DMS 273 treated with DMSO at 0.1 percent for 48 hours (cell line): Measurements from ENCODE around the gene ETFA.
A peak's percentile ranks its signal among the peaks of the same experiment; 100 is the strongest.

Source experiments
- DNase-seq: peaks from one replicate; lab custom pipeline; 2025; lab: John Stamatoyannopoulos, UW

The ETFA gene

DNA sequence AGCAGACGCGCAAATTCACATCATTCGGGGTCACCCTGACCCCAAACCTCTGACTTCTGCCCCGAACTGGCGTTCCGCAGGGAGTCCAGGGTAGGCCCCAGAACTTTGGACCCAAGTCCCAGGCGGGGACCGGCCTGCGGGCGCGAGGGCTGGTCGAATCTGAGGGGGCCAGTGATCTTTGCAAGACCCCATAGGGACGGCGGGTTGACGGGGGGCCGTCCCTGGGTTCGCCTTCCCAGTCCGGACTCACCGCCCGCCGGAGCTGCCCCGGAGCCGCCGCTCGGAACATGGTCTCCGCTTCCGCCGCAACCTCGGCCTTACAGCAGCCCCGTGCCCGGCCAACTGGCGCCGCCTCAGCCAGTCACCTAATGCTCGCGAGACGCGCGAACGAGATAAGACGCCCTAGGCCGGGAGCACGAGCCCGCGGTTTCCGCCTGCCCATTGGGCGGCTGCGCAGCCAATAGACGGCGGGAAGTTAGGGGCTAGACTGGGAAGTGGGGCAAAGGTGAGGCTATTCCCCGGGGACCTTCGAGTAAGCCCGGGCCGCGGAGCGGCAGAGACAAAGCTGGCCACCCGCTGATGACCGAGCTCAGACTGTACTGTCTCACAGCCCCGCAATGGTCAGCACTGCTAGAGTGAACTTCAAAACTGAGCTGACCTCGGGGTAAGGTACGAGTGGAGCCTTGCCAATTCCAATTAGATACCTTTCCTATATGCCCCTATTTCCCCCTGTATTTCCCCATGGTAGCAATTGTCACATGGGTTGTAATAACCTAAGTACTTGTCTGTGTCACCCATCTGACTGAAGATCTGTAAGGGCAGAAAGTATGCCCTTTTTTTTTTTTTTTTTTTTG lies at the start of gene ETFA:
Gene ETFA, minus strand, starts transcription at position 370 of the 854 bp plus-strand sequence. Its CDS starts 81 bp downstream, at position 289.
- DNase-seq = peak; percentile 79

DNA sequence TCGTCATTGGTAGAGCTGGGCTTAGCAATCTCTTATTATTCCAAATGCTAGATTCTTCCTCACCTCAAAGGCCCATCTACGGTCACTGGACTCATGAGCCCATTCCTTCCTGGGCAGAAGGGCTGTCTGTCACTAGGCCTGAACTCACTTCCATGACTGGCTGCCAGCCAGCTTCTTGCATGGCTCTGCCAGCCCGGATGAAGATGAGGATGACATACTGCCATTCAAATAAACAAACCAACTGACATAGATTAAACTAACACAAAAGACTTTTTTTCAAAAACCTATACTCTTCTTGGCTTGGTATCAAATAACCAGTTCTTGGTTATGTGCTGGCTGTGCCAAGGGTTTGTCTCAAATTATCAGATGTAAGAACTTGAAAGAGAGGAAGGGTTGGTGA lies 49.1 kb upstream of the ETFA start:
- DNase-seq = no peak

DNA sequence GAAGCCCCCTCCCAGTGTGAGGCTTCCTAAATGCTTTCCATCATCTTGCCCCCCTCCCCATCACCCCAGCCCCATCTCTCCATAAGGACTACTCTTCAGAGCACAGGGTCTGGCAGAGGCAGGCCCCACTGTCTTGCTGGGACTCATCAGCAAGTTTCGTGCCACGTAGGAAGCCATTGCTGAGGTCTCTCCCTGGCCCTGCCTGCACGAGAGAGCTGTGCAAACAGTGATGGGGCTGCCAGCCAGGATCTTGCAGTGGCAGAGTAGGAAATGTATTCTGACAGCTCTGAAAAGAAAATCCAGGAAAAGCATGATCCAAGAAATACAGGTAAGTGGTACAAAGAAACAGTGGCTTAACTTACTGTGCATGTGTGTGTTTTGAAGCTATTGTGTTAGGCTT lies 47.9 kb upstream of the ETFA start:
- no peak for DNase-seq

DNA sequence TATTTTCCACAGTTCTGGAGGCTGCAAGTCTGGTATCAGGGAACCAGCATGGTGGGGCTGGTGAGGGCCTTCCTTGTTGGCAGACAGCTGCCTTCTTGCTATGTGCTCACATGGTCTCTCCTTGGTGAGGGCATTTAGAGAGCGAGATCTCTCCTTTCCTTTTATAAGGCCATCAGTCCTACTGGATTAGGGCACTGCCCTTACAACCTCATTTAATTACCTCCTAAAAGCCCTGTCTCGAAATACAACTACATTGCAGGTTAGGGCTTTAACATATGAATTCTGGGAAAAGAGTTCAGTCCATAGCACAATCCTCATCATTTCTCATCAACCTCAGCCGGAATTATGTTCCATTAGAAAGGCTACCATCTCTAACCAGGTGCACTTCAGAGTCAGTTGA lies 47.2 kb upstream of the ETFA start:
- no peak for DNase-seq

DNA sequence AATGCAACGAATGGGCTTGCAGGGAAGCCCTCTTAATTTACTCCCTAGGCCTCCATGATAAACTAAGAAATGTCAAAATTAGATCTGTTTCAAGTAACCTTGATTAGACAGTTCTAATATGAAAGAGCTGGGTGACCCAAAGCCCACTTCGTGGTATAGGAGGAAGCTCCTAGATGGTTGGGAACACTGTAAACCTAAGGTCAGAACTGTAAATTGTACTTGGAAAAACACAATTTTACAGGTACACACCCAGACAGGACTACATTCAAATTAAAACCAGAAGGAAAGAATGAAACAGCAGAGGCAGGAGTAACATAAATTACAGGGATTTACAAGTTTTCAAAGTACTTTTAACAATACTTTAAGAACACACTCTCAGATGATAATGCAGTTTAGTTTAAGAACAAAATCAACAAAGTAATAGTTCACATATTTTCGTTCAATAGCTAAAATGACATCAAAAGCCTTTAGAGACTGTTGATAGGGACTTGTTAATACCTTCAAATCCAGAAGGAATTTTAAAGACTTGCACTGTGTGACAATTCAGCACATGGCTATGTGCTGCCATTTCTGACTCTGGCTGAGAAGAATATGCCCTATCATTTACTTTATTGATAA lies 43.7 kb upstream of the ETFA start:
- DNase-seq = no peak

DNA sequence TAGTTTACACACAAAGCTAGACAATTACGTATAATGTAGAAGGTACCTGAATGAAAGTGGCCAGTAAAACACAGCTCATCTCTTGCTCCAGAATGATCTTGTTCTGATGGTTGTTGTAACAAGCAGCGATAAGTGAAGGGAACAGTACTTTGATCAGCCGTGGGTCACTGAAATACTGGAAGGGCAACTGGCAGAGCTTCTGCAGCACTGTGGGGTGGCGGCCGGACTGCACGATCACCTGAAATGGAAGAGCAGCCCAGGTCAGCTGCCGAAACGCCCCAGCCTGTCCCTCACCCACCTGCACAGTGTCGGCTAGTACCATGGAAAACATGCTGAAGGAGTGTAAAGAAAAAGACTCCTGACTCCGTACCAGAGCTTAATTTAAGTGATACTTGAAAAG lies 42.6 kb upstream of the ETFA start:
- DNase-seq = no peak

DNA sequence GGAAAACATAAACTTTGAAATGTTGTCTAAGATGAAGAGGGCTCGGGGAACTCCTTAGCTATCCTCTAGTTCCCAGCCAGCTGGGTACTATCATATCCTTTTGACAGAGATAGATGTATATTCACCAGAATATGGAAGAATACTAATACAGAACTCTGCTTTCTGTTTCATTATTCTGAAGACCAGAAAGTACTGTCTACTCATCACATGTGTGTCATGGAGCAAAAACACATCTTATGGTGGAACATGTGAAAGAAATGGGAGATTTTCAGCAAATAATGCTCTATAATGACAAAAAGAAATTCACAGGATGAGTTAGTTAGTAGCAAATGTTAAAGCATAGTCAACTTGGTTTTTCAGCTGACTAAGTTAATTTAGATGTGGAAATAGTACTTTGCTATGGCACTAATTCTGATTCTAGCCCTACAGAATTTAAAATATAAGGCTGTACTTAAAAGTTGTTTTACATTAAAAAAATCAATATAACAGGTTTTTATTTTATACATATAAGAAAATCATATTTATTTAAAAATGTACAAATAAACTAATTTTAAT lies 41.8 kb upstream of the ETFA start:
- no peak for DNase-seq

DNA sequence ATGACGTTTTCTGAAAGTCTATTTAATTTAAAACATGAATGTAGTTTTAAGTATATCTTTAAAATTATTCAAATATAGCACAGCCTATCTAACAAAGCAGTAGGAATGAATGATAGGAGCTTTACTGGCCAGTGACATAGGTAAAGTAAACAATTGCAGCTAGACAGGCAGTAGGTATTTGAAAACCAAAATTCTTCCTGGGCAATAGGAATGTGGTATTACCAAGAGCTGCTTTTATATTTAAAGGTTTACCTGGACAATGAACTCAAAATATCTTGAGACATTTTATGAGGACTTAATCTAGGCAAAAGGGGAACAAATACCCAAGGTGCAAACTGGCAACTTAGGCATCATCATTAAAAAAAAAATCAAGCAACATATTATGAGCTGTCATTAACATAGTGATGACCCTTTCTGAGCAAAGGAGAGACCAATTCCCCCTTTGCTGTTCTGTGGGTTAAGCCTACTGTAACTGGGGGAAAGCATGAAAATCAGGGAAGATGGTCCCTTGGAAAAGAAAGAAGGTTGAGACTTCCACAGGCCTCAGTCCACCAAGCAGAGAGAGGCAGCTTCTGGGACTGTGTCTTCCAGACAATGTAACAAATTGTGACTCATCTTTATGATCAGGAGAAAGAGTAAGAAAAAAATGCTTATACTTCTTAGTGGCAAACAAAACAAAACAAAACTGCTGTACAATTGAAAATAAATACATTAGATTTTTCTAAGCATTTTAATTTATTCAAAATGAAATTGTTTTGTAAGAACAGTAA lies 38.2 kb upstream of the ETFA start:
- DNase-seq = no peak

DNA sequence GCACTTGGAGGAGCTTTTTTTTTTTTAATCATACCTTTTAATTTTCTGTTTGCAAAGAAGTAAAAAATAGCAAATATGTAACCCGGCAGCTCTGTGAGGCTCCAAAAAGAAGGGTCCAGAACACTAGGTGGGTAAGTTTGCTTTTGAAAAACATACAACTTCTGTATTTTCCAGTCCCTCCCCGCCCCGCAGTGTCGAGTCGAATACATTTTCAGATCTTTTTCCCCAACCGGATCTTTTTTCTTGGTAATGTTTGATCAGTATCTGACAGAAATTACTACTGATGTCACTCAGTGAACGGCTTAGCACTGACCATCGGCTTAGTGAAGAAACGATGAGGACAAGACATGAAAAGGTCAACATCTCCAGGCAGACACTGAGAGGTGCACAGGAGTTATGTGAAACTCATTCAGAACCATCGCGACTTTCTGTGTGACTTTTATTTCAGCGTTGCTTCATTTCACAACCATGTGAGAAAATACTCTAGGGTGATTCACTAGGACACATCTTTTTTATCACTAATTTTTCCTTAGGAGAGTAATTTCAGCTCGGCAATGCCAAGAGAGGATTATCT lies 36.3 kb upstream of the ETFA start:
- no peak for DNase-seq

DNA sequence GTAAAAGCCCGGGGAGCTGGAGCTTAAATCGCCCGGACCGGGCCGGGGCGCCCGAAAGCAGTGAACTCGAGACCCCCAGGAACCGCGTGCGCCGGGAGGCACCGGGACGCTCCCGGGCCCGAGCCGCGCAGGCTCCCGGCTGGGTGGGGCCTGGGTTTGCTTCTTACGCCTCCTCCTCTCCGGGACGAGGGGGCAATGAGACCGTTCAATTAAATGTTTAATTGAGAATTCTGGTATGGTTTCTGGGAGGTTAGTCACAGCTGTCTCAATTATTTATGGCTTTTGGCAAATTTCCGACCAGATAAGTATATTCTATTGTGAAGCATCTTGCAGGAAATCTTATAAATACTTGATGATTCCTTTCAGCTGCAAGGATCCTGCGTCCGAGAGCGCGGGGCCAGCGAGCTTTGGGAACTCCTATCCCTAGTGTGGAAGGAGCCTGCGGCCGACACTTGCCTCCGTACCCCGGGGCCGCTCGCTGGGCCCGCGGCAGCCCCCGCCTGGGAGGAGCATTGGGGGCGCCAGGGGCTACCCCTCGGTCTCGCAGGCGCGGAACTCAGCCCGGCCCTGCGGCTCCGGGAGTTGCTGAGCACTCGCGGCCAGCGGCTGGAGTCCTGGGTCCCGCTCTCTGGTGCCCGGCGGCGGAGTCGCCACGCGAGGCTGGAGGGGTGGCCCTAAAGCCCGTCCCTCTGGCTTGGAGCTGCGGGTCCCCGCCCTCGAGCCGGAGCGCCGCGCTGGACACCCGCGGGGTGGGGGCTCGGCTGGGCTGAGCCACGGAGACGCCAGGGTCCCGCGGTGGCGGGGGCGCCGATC lies 35.6 kb upstream of the ETFA start:
- no peak for DNase-seq

DNA sequence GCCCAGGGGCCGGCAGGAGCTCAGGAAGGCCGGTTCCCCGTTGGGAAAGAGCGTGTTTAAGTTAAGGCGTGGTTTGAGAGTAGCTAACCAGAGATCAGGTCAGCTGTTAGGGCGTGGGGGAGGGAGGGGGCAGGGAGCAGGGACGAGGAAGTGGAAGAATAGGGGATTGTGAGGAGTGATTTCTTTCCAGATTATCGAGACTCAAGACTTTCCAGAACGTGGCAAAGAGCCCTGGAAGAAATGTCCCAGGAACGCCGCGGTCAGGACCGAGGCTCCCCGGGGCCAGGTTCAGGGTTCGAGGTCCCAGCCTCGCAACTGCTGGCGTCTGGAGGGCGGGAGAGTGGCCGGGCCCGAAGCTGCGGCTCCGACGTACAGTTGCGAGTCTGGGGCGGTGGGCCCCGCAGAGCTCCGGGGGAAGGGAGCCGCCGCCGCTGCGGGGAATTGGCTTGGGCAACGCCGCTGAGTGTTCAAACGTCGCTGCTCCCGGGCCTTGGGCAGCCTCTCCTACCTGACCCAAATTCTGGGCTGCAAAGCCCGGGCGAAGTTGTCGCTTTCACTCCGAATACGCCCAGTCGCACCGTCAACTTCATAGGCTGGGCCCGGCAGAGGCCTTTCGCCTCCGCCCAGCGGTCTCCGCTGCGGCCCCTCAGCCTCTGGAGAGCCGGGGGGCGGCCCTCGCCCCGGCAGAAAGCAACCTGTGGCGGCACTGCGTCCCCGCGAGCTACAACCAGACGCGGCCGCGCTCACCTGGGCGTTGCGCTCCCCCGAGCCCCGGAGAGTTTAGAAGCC lies 34.8 kb upstream of the ETFA start:
- DNase-seq = no peak

DNA sequence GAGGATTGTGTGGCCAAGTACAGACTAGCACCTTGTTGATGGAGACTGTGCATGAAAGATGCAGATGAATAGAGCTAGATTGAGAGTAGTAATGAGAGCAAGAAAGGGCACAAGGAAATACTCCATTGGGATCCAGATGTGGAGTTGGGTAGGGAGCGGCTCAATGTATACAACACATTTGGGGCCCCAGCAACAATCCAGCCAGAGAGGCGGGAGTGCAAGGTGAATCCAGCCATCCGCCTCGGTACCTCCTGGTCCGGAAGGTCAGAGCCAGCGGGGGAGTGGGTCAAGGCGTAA lies 34.3 kb upstream of the ETFA start:
- DNase-seq = no peak

DNA sequence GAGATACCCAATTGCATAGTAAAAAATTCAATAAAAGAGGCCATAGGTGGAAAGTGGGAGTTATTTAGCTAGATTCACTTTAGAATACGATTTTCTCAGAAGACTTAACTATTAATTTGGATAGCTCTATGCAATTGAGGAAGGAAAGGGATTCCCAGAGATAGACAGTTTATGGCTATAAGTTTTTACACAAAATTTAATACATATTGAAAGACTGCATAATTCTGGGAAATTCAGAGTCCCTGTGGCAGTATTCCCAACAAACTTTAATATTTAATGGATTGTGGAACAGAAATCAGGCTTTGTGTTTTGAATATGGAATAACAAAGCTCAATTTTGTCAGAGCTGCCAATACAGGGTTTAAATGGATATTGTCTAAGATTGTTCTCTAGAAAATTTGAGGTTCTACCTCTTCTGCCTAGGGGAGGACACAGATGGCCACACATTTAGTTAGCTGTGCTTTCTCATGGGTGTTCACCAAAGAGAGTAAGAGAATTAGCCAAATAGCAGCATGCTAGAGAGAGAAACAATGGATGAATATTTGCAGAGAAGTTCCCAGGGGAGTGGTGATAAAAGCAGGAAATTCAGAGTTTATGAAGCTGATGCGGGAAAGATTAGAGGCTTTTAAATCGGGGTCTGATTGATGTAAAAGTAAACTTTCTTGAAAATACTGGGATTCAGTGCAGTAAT lies 33.8 kb upstream of the ETFA start:
- no peak for DNase-seq

DNA sequence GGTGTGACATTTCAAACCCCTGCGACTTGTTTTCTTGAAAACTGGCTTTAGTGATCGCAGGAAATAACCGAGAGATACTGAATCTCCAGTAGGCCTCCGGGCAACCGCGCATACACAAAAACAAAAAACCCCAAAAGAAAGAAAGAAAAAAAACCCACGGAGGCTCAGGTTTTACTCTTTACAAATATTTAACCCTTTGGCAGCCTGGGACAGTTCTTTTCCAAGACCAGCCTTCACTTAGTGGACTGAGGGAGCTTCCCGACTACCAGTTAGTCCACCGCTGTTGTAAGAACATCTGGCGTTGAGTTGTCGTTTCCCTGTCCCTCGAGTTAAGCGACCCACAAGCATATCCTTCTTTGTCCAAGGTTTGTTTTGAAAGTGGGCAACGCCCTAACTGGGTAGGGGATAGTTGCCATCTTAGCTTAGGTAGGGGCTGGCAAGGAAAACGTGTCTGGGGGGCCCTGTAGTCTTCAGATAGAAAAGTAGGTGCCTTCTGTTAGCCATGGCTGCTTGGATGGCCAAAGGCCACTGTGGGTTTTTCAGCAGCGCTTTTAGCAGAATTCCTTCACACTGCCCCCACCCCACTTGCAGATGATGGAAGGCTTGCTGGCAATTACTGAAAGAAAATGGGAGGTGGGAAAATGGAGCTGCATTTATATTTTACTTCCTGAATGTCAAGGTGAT lies 32.2 kb upstream of the ETFA start:
- no peak for DNase-seq

DNA sequence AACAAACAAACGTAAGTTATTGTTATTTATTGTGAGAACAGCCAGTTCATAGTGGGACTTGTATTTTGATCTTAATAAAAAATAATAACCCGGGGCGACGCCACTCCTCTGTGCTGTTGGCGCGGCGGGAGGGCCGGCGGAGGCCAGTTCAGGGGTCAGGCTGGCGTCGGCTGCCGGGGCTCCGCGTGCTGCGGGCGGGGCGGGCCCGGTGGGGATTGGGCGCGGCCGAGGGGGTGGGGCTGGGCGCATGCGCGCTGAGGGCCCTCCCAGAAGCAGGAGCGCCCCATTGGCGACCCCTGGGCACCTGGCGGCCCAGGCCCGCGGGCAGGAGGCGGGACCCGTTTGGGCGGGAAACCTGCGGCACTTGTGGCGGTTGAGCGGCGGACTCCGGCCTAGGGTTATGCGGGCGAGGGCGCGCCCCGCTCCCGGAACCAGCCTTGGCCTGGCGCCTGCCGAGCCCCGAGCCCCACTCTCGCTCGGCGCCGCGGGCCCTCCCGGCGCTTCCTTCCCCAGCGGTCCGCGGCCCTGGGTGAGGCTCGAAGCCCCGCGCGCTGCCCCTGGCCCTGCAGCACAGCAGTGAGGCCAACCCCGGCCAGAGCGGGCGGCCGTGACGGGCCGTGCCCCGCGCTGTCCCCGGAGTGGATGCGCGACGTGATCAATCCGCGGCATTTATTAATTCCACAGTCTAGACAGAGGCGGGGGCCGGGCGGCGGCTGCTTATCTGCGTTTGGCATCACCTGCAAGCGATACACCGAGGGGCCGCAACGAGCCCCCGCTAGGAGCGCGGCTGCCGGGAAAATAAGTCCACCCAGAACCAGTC lies 31.3 kb upstream of the ETFA start:
- no peak for DNase-seq

DNA sequence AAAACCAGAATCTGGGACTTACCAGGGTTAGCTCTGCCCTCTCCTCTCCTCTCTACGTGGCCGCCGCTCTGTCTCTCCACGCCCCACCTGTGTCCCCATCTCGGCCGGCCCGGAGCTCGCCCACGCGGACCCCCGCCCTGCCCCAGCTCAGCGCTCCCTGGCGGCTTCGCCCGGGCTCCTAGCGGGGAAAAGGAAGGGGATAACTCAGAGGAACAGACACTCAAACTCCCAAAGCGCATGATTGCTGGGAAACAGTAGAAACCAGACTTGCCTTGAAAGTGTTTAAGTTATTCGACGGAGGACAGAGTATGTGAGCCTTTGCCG lies 30.8 kb upstream of the ETFA start:
- DNase-seq = no peak

DNA sequence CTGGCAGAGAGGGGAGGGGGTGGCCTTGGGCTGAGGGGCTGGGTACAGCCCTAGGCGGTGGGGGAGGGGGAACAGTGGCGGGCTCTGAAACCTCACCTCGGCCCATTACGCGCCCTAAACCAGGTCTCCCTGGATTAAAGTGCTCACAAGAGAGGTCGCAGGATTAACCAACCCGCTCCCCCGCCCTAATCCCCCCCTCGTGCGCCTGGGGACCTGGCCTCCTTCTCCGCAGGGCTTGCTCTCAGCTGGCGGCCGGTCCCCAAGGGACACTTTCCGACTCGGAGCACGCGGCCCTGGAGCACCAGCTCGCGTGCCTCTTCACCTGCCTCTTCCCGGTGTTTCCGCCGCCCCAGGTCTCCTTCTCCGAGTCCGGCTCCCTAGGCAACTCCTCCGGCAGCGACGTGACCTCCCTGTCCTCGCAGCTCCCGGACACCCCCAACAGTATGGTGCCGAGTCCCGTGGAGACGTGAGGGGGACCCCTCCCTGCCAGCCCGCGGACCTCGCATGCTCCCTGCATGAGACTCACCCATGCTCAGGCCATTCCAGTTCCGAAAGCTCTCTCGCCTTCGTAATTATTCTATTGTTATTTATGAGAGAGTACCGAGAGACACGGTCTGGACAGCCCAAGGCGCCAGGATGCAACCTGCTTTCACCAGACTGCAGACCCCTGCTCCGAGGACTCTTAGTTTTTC lies 30.2 kb upstream of the ETFA start:
- no peak for DNase-seq

DNA sequence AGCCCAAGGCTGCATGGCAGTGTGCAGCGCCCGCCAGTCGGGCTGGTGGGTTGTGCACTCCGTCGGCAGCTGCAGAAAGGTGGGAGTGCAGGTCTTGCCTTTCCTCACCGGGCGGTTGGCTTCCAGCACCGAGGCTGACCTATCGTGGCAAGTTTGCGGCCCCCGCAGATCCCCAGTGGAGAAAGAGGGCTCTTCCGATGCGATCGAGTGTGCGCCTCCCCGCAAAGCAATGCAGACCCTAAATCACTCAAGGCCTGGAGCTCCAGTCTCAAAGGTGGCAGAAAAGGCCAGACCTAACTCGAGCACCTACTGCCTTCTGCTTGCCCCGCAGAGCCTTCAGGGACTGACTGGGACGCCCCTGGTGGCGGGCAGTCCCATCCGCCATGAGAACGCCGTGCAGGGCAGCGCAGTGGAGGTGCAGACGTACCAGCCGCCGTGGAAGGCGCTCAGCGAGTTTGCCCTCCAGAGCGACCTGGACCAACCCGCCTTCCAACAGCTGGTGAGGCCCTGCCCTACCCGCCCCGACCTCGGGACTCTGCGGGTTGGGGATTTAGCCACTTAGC lies 29.6 kb upstream of the ETFA start:
- DNase-seq = no peak
